PFSK-1 (cell line): ENCODE results near the gene RHOD.

Experiments used
- FOXP2 ChIP-seq: optimal IDR thresholded peaks from 2 replicates; pipeline ENCODE3; 2011; ENCODE audit warnings: borderline replicate concordance, control low read depth, inconsistent platforms; ENCODE audit not compliant: insufficient read depth; ENCODE audit errors: extremely low read length, extremely low read depth
- POLR2AphosphoS5 ChIP-seq: IDR thresholded peaks from 2 replicates; pipeline ENCODE4 v1.6.1; 2012; ENCODE audit warnings: low read depth, mild to moderate bottlenecking, control low read depth, low read length, moderate library complexity
- SIN3A ChIP-seq: IDR thresholded peaks from 2 replicates; pipeline ENCODE4 v1.6.1; 2012; ENCODE audit warnings: mild to moderate bottlenecking, low read length, moderate library complexity, borderline replicate concordance; ENCODE audit not compliant: insufficient read depth
- TAF1 ChIP-seq: IDR thresholded peaks from 2 replicates; pipeline ENCODE4 v1.6.1; 2012; ENCODE audit warnings: low read length, control low read depth, borderline replicate concordance; ENCODE audit not compliant: insufficient read depth
- TF ChIP-seq, protein P1 (sequence below), 2 experiments: IDR thresholded peaks; 2 replicates each; pipeline versions ENCODE4 v1.6.1 to v1.8.0; 2011 to 2012; ENCODE audit warnings: low read depth in 2 of 2, low read length in 2 of 2, control low read depth in 1 of 2, inconsistent platforms in 1 of 2, mild to moderate bottlenecking in 1 of 2, moderate library complexity in 1 of 2; ENCODE audit not compliant: insufficient read depth in 1 of 2

The RHOD gene

DNA sequence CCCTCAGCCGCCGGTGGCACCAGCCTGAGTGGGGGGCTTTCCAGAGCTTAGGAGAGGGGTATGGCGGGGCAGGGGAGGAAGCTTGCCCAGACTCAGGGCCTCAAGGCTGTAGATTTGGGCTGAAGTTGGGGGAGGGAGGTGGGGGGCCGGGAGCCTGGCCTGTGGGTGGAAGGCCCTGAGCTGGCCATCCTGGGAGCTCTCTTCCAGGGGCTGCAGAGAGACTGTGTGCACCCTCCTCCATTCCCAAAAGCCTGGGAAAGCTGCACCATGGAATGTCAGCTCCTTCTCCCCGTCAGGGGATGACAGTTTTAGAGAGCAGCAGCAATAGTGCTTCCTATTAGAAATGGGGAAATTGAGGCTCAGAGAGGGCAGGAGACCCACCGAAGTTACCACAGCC lies 32.7 kb upstream of the RHOD start:
- TF ChIP-seq FOXP2 (no peak), POLR2AphosphoS5 (no peak), SIN3A (no peak), TAF1 (no peak)
- TF ChIP-seq, protein P1, sequence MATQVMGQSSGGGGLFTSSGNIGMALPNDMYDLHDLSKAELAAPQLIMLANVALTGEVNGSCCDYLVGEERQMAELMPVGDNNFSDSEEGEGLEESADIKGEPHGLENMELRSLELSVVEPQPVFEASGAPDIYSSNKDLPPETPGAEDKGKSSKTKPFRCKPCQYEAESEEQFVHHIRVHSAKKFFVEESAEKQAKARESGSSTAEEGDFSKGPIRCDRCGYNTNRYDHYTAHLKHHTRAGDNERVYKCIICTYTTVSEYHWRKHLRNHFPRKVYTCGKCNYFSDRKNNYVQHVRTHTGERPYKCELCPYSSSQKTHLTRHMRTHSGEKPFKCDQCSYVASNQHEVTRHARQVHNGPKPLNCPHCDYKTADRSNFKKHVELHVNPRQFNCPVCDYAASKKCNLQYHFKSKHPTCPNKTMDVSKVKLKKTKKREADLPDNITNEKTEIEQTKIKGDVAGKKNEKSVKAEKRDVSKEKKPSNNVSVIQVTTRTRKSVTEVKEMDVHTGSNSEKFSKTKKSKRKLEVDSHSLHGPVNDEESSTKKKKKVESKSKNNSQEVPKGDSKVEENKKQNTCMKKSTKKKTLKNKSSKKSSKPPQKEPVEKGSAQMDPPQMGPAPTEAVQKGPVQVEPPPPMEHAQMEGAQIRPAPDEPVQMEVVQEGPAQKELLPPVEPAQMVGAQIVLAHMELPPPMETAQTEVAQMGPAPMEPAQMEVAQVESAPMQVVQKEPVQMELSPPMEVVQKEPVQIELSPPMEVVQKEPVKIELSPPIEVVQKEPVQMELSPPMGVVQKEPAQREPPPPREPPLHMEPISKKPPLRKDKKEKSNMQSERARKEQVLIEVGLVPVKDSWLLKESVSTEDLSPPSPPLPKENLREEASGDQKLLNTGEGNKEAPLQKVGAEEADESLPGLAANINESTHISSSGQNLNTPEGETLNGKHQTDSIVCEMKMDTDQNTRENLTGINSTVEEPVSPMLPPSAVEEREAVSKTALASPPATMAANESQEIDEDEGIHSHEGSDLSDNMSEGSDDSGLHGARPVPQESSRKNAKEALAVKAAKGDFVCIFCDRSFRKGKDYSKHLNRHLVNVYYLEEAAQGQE (IDR thresholded peaks at IDR 0.05; ENCODE audit: insufficient read depth in 1 of 2, low read depth in 2 of 2, low read length in 2 of 2): no peak

DNA sequence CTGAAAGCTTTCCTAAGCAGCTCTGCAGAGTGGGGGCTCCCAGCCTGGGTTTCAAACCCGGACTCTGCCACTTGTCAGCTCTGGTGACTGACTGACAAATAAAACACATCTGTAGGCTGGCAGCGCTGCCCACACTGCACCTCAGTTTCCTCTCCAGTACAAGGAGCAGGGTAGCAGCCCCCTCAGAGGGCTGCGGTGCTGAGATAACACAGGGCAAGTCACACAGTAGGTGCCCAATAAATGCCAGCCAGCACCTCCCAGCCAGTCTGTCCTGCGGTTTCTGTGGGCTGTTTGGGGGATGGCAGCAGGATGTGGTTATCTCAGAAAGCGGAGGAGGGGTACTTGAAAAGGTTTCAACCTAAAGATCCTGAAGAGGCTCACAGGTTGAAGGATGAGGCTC lies 32.2 kb upstream of the RHOD start:
- TF ChIP-seq, protein P1 (IDR thresholded peaks at IDR 0.05; ENCODE audit: insufficient read depth in 1 of 2, low read depth in 2 of 2, low read length in 2 of 2): no peak
- TF ChIP-seq TAF1: no peak
- TF ChIP-seq SIN3A: no peak
- no peak for TF ChIP-seq FOXP2
- no peak for TF ChIP-seq POLR2AphosphoS5

DNA sequence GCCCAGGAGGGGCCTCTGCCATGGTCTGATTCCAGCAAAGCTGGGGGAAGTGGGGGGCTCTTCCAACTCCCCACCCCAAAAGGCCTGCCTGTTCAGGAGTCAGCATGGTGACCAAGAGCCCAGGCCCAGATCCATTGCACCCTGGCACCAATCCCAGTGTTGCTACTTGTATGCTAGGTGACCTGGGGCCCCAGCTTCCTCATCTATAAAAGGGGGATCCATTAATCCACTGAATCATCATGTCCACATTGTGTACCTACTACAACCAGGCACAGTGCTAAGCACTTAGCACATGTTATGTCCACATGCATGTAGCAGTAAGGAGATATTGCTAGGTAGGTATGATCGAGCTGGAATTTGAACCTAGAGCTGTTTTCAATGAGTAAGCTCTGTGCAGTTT lies 31.7 kb upstream of the RHOD start:
- TF ChIP-seq POLR2AphosphoS5: no peak
- TF ChIP-seq FOXP2: no peak
- TF ChIP-seq TAF1: no peak
- TF ChIP-seq, protein P1 (IDR thresholded peaks at IDR 0.05; ENCODE audit: insufficient read depth in 1 of 2, low read depth in 2 of 2, low read length in 2 of 2): no peak
- TF ChIP-seq SIN3A: no peak

DNA sequence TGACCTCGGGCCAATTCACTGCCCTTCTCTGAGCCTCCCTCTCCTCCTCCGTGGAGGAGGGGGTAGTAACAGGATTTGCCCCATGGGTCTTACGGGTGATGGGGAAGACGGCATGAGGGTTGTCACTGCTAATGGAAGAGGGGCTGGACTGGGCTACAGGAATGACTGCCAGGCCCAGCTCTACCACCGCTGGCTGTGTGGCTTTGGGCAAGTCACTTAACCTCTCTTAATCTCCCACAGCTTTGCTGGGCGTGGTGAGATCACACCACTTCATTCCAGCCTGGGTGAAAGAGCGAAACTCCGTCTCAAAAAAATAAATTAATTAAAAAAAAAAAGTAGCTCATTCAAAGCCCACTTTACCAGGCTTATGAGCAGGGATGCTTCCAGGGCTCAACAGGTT lies 30.9 kb upstream of the RHOD start:
- TF ChIP-seq POLR2AphosphoS5: no peak

DNA sequence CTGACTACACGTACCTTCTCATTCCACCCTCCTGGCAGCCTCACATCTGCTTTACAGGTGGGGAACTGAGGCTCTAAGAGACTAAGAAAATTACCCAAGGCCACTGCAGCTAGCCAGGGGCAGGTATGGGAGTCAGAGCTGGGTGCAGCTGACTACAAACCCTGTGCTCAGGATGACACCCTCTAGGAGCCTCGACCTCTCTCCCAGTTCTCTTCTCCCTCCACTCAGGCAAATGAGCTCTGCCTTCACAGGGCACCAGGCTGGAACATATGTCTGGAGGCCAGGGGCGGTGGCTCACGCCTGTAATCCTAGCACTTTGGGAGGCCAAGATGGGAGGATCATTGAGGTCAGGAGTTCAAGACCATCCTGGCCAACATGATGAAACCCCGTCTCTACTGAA lies 29.7 kb upstream of the RHOD start:
- no peak for TF ChIP-seq SIN3A
- TF ChIP-seq, protein P1 (IDR thresholded peaks at IDR 0.05; ENCODE audit: insufficient read depth in 1 of 2, low read depth in 2 of 2, low read length in 2 of 2): no peak
- TF ChIP-seq FOXP2: no peak
- TF ChIP-seq POLR2AphosphoS5: no peak
- TF ChIP-seq TAF1: no peak

DNA sequence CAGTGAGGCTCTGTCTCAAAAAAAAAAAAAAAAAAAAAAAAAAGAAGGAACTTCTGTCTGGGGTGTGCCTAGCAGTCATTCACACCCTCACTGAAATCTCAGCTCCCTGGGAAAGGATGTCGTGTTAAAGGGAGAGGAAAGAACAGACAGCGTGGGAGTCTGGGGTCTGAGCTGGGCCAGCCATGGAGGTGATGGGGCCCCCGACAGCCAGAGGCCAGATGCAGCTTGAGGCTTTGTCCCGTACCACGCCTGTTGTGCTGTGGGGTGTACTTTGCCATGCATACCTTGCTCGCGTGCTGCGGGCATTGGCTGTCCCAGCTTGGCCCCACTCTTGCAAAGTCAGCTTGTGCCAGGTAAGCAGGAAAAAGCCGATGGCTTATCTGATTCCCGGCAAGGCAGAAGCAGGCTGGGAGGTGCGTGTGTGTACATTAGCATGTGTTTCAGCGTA lies 29.1 kb upstream of the RHOD start:
- TF ChIP-seq SIN3A (no peak), POLR2AphosphoS5 (no peak)
